GM12878 (cell line): ENCODE data around the gene UBE2J2. TPM values are rescaled to one million over a fixed set of nuclear protein-coding genes. Genes with fewer than 3 reads are reported as not detected.

ENCODE experiments used
- ATAC-seq: fragments of 200-7000 bp; cut with Tn5 transposase; 3 replicates; pipeline ENCODE4 v1.9.1; 2020; ENCODE audit warnings: mild to moderate bottlenecking, moderate library complexity
- BruUV-seq: library from RNA; stranded (reverse); fragments of 400-500 nt; replicated peaks from 2 replicates; lab custom pipeline; 2021; lab: Mats Ljungman, UMichigan
- CTCF ChIA-PET: fragments of 300-600 bp; sonication (Branson Sonifier 250); formaldehyde crosslinking; extraction: SDS; loops from one replicate; lab custom pipeline; 2021; ENCODE audit warnings: inconsistent platforms; lab: Yijun Ruan, JAX
- POLR2A ChIA-PET: fragments of 350-600 bp; formaldehyde crosslinking; extraction: SDS; loops from one replicate; lab custom pipeline; 2021; ENCODE audit warnings: inconsistent platforms; lab: Charles Lee
- RAD21 ChIA-PET: fragments of 300-600 bp; sonication (Branson Sonifier 250); formaldehyde crosslinking; loops from one replicate; lab custom pipeline; 2023; ENCODE audit warnings: antibody characterized with exemption; ENCODE audit not compliant: unreplicated experiment; lab: Charles Lee
- SMC1A ChIA-PET: fragments of 300-600 bp; sonication (Branson Sonifier 250); formaldehyde crosslinking; loops from one replicate; lab custom pipeline; 2023; ENCODE audit not compliant: unreplicated experiment, uncharacterized antibody; lab: Charles Lee
- DNase-seq: peaks from one replicate; pipeline ENCODE4 v3.0.0-alpha.2; 2011; ENCODE audit warnings: low read depth, low spot score
- FAIRE-seq: peaks from 3 replicates; lab custom pipeline; 2011; peaks lifted over from hg19 to GRCh38; lab: Jason Lieb, UNC
- H2AFZ ChIP-seq: 2 replicates; pipeline ENCODE4 v1.6.0; 2011; ENCODE audit warnings: low read depth, low read length, control low read depth; ENCODE audit not compliant: control insufficient read depth
- H3K27ac ChIP-seq: 2 replicates; pipeline ENCODE4 v1.5.1; 2011; ENCODE audit warnings: control low read depth; ENCODE audit not compliant: control insufficient read depth, insufficient read depth
- H3K27me3 ChIP-seq, 2 experiments: replicated peaks in 1 of 2; 2 replicates each; pipeline versions ENCODE4 v1.6.0 to v1.6.1; 2011; ENCODE audit warnings: low read length in 1 of 2; ENCODE audit not compliant: control insufficient read depth in 2 of 2, insufficient read depth in 2 of 2
- H3K36me3 ChIP-seq, 2 experiments: 2 replicates each; pipeline ENCODE4 v1.5.1; 2011; ENCODE audit warnings: low read length in 1 of 2; ENCODE audit not compliant: control insufficient read depth in 2 of 2, insufficient read depth in 2 of 2
- H3K4me1 ChIP-seq: 2 replicates; pipeline ENCODE4 v1.6.1; 2011; ENCODE audit warnings: mild to moderate bottlenecking, low read length, moderate library complexity, mixed read lengths; ENCODE audit not compliant: control insufficient read depth, insufficient read depth
- H3K4me2 ChIP-seq: 2 replicates; pipeline ENCODE4 v1.6.0; 2011; ENCODE audit warnings: control low read depth; ENCODE audit not compliant: control insufficient read depth, insufficient read depth
- H3K4me3 ChIP-seq: fragments of 200-600 bp; sonication (generic); 2 replicates; pipeline ENCODE4 v1.5.1; 2016
- H3K79me2 ChIP-seq: 2 replicates; pipeline ENCODE4 v1.6.0; 2011; ENCODE audit warnings: low read length; ENCODE audit not compliant: control insufficient read depth, insufficient read depth
- H3K9ac ChIP-seq: 2 replicates; pipeline ENCODE4 v1.8.0; 2011; ENCODE audit warnings: low read length, control low read depth, mixed read lengths; ENCODE audit not compliant: control insufficient read depth, insufficient read depth
- H3K9me3 ChIP-seq: replicated peaks from 3 replicates; pipeline ENCODE4 v1.5.1; 2011; ENCODE audit warnings: mild to moderate bottlenecking, low read length; ENCODE audit not compliant: control insufficient read depth, insufficient read depth
- H4K20me1 ChIP-seq: 2 replicates; pipeline ENCODE4 v1.6.0; 2011; ENCODE audit not compliant: control insufficient read depth, insufficient read depth
- BCL3 ChIP-seq: IDR thresholded peaks from 2 replicates; pipeline ENCODE4 v1.6.1; 2011; ENCODE audit warnings: borderline replicate concordance, low read depth, mild to moderate bottlenecking, moderate library complexity, low read length; ENCODE audit not compliant: insufficient read depth, poor library complexity, severe bottlenecking
- BHLHE40 ChIP-seq, 2 experiments: fragments of 450-650 bp in 1 of 2; IDR thresholded peaks; 2 replicates each; pipeline ENCODE4 v1.6.1; 2011 to 2017; ENCODE audit warnings: low read depth in 2 of 2, borderline replicate concordance in 1 of 2, improper control_type of control experiment in 1 of 2, low read length in 1 of 2, mild to moderate bottlenecking in 1 of 2
- CEBPB ChIP-seq, 2 experiments: fragments of 150-350 bp in 1 of 2; IDR thresholded peaks; 2 replicates each; pipeline ENCODE4 v1.6.1; 2012 to 2014; ENCODE audit warnings: low read depth in 2 of 2, low read length in 2 of 2, borderline replicate concordance in 1 of 2, inconsistent platforms in 1 of 2
- CHD2 ChIP-seq: IDR thresholded peaks from 2 replicates; pipeline ENCODE4 v1.6.1; 2011; ENCODE audit warnings: low read depth, low read length, improper control_type of control experiment, borderline replicate concordance
- CREM ChIP-seq: IDR thresholded peaks from 2 replicates; pipeline ENCODE4 v1.6.1; 2014; ENCODE audit warnings: antibody characterized with exemption, low read depth
- HDAC6 ChIP-seq: fragments of 200-600 bp; sonication (generic); IDR thresholded peaks from one replicate; pipeline ENCODE4 v1.8.0; 2017; ENCODE audit warnings: antibody characterized with exemption; ENCODE audit not compliant: unreplicated experiment
- IRF5 ChIP-seq: fragments of 450-650 bp; IDR thresholded peaks from 2 replicates; pipeline ENCODE4 v1.6.1; 2017; ENCODE audit warnings: borderline replicate concordance
- KAT2A ChIP-seq: conservative IDR thresholded peaks from 2 replicates; pipeline ENCODE4 v1.6.1; 2011; ENCODE audit warnings: low read depth, low read length; ENCODE audit not compliant: control insufficient read depth
- KDM1A ChIP-seq: fragments of 200-600 bp; sonication (generic); IDR thresholded peaks from 2 replicates; pipeline ENCODE4 v1.6.1; 2016; ENCODE audit warnings: borderline replicate concordance
- LARP7 ChIP-seq: fragments of 450-650 bp; IDR thresholded peaks from 2 replicates; pipeline ENCODE4 v1.6.1; 2017; ENCODE audit warnings: mild to moderate bottlenecking
- NBN ChIP-seq: fragments of 450-650 bp; IDR thresholded peaks from 2 replicates; pipeline ENCODE4 v1.6.1; 2016
- PKNOX1 ChIP-seq: fragments of 450-650 bp; IDR thresholded peaks from 2 replicates; pipeline ENCODE4 v1.6.1; 2016; ENCODE audit warnings: mild to moderate bottlenecking
- RB1 ChIP-seq: fragments of 450-650 bp; formaldehyde crosslinking; IDR thresholded peaks from 2 replicates; pipeline ENCODE4 v1.6.1; 2017; ENCODE audit warnings: mild to moderate bottlenecking, borderline replicate concordance
- SMAD1 ChIP-seq: fragments of 450-650 bp; IDR thresholded peaks from 2 replicates; pipeline ENCODE4 v1.6.1; 2018; ENCODE audit warnings: mild to moderate bottlenecking, low read depth; ENCODE audit not compliant: partially characterized antibody
- SMAD5 ChIP-seq: IDR thresholded peaks from 2 replicates; pipeline ENCODE4 v1.6.1; 2016; ENCODE audit warnings: antibody characterized with exemption, low read depth
- ZNF217 ChIP-seq: fragments of 450-650 bp; IDR thresholded peaks from 2 replicates; pipeline ENCODE4 v1.6.1; 2017; ENCODE audit warnings: antibody characterized with exemption, mild to moderate bottlenecking
- ZNF592 ChIP-seq: fragments of 450-650 bp; IDR thresholded peaks from 2 replicates; pipeline ENCODE4 v1.6.1; 2017; ENCODE audit warnings: mild to moderate bottlenecking, moderate library complexity
- WGBS: methylation state at CpG from one replicate; pipeline ENCODE4 v1.1.6; 2016; ENCODE audit warnings: low lambda C conversion rate; ENCODE audit not compliant: insufficient replicate concordance, insufficient coverage; ENCODE audit errors: missing lambda C conversion rate; 5-methylcytosine and 5-hydroxymethylcytosine counted together
- in situ Hi-C: fragments of 300-500 bp; cut with MboI; formaldehyde crosslinking; loops from 9 replicates; pipeline ENCODE4 v1.14.3; 2018; ENCODE audit warnings: mixed read lengths
- intact Hi-C: fragments of 100-400 bp; cut with micrococcal nuclease; formaldehyde crosslinking; loops from one replicate; pipeline ENCODE4 v1.14.2; 2022; ENCODE audit not compliant: unreplicated experiment
- polyA plus RNA-seq, 11 experiments: library from polyadenylated mRNA; depleted of rRNA in 4 of 11; unstranded in 6 of 11; stranded (reverse) in 5 of 11; fragments of >200 nt; fragmentation: Nextera tagmentation in 4 of 11; fragmentation: Illumina TruSeq in 1 of 11; extraction: Ambion mirVana in 4 of 11; extraction: Trizol in 1 of 11; gene quantifications; 1 replicate in 1 of 11; 2 replicates in 10 of 11; pipeline versions ENCODE4 v1.2.1 to v1.2.3, GENCODE V29; 2011 to 2016; ENCODE audit warnings: inconsistent platforms in 2 of 11, missing spikeins in 2 of 11, low read depth in 1 of 11
- total RNA-seq, 4 experiments: library from RNA; depleted of rRNA in 3 of 4; stranded (reverse); fragments of >200 nt in 3 of 4; fragmentation: Illumina TruSeq in 1 of 4; extraction: Trizol in 1 of 4; gene quantifications; 2 replicates each; pipeline versions ENCODE4 v1.2.1 to v1.2.3, GENCODE V29; 2013 to 2021

UBE2J2 gene
- total and polyA plus RNA-seq, 10 of the 15 experiments (the other 5 are each of a cell fraction or from before 2014, with no cell fraction given): 0.72 to 70.5 (median 49.2) TPM

GRCh38 chr1:1308756-1309250 is 35.1 kb upstream of the UBE2J2 start:
- H3K9ac ChIP-seq: peak overlapping the region; percentile 77
- H3K4me3 ChIP-seq: peak overlapping the region; percentile 83
- TSS peak; percentile 70 for BruUV-seq
- H3K27ac ChIP-seq: peak overlapping the region; percentile 58
- ATAC-seq (peak; percentile 1; the same call in 2 of the 3 replicates), FAIRE-seq (no peak), DNase-seq (no peak)
- H4K20me1 ChIP-seq: no peaks in the 10 kb centered on the region
- no peaks in the 10 kb centered on the region for H3K27me3 ChIP-seq
- ChIA-PET SMC1A (no interaction called here), RAD21 (no interaction called here), POLR2A (no interaction called here), CTCF (interaction anchor here (1.4 kb wide), 1 partner anchor 63 kb away, joined by 5 read pairs; no protein-coding TSS in a partner anchor)
- in situ Hi-C loops: no loop called here
- peak overlapping the region; percentile 79 for H2AFZ ChIP-seq
- H3K9me3 ChIP-seq: no peaks in the 10 kb centered on the region
- H3K79me2 ChIP-seq: peaks cover 26% of the 10 kb centered on the region
- peaks cover 3 to 21% of the 10 kb centered on the region in 2 experiments; a peak in 3 of 4 replicates for H3K36me3 ChIP-seq
- peak overlapping the region; percentile 86 for H3K4me2 ChIP-seq
- 2% methylated on average over 43 of the region's 66 CpGs for WGBS
- peaks cover 27% of the 10 kb centered on the region for H3K4me1 ChIP-seq
- intact Hi-C loops: loop anchor here (2.0 to 5.0 kb wide), 2 partner anchors 66 to 192 kb away; partner anchors contain the start of genes AURKAIP1 and C1orf159
- peak; percentile 33; the same call in 1 of the 2 replicates for TF ChIP-seq RB1
- TF ChIP-seq KDM1A: no peak
- TF ChIP-seq KAT2A: no peak
- no peak for TF ChIP-seq SMAD1
- TF ChIP-seq CHD2: no peak
- 0 out of 2 replicates have a peak, but pooled peaks have one; percentile 25 for TF ChIP-seq LARP7
- TF ChIP-seq CEBPB (IDR thresholded peaks at IDR 0.05; ENCODE audit: borderline replicate concordance in 1 of 2, low read depth in 2 of 2, low read length in 2 of 2): no peak
- TF ChIP-seq ZNF217: no peak
- no peak for TF ChIP-seq NBN
- no peak for TF ChIP-seq BCL3
- TF ChIP-seq IRF5: no peak
- TF ChIP-seq HDAC6: no peak
- peak in 1 of 2 experiments; percentile 82; a peak in 2 of 4 replicates for TF ChIP-seq BHLHE40 (IDR thresholded peaks at IDR 0.05; ENCODE audit: borderline replicate concordance in 1 of 2, low read depth in 2 of 2, low read length in 1 of 2)
- no peak for TF ChIP-seq CREM
- no peak for TF ChIP-seq ZNF592
- TF ChIP-seq SMAD5: no peak
- no peak for TF ChIP-seq PKNOX1
